ENCODE data around the gene PBXIP1. TPM values are rescaled to one million over a fixed set of nuclear protein-coding genes. Genes with fewer than 3 reads are reported as not detected.

PBXIP1 gene
- total RNA-seq, 2 donors from 2014 or later: 40.9 to 41.1 TPM

- DNase-seq (ENCODE audit: low spot score in 2 of 2) (no peak), ATAC-seq (no peak)
- Mint-ChIP-seq H3K9me3 (no peaks in the 10 kb centered on the region), H3K27ac (peak overlapping the region; percentile 69 to 94), H3K36me3 (peaks cover 0 to 10% of the 10 kb centered on the region in 2 donors)
Measured at GRCh38 chr1:154969246-154969645, 13.3 kb upstream of the PBXIP1 start.

GRCh38 chr1:154968731-154969130, 12.8 kb upstream of the PBXIP1 start:
- ATAC-seq (no peak), DNase-seq (ENCODE audit: low spot score in 2 of 2) (no peak)
- H3K27ac Mint-ChIP-seq: peak overlapping the region; percentile 69 to 94
- peaks cover 0 to 10% of the 10 kb centered on the region in 2 donors for H3K36me3 Mint-ChIP-seq
- no peaks in the 10 kb centered on the region for H3K9me3 Mint-ChIP-seq

GRCh38 chr1:154967331-154967950, 11.5 kb upstream of the PBXIP1 start:
- peak overlapping the region; percentile 69 to 94 for H3K27ac Mint-ChIP-seq
- DNase-seq (ENCODE audit: low spot score in 2 of 2): no peak
- H3K36me3 Mint-ChIP-seq: peaks cover 6 to 9% of the 10 kb centered on the region in 2 donors
- no peaks in the 10 kb centered on the region for H3K9me3 Mint-ChIP-seq
- ATAC-seq: no peak

GRCh38 chr1:154966111-154966510, 10.2 kb upstream of the PBXIP1 start:
- H3K9me3 Mint-ChIP-seq: no peaks in the 10 kb centered on the region

GRCh38 chr1:154964359-154964758, 8.5 kb upstream of the PBXIP1 start:
- H3K36me3 Mint-ChIP-seq: peaks cover 9 to 24% of the 10 kb centered on the region in 2 donors
- no peaks in the 10 kb centered on the region for H3K9me3 Mint-ChIP-seq
- peak overlapping the region; percentile 61 to 85 for H3K27ac Mint-ChIP-seq
- DNase-seq (ENCODE audit: low spot score in 2 of 2) (no peak), ATAC-seq (no peak)

More at GRCh38 chr1:154966111-154966510, 10.2 kb upstream of the PBXIP1 start:
- peaks cover 2 to 11% of the 10 kb centered on the region in 2 donors for H3K36me3 Mint-ChIP-seq
- ATAC-seq (no peak), DNase-seq (ENCODE audit: low spot score in 2 of 2) (no peak)
- no peak overlapping the region for H3K27ac Mint-ChIP-seq

- ATAC-seq: no peak
- H3K9me3 Mint-ChIP-seq: no peaks in the 10 kb centered on the region
- peak overlapping the region; percentile 28 to 85 for H3K27ac Mint-ChIP-seq
- no peak for DNase-seq (ENCODE audit: low spot score in 2 of 2)
- peaks cover 10 to 24% of the 10 kb centered on the region in 2 donors for H3K36me3 Mint-ChIP-seq
Measured at GRCh38 chr1:154963643-154964042, 7.7 kb upstream of the PBXIP1 start.

- ATAC-seq (no peak), DNase-seq (ENCODE audit: low spot score in 2 of 2) (no peak)
- no peaks in the 10 kb centered on the region for H3K9me3 Mint-ChIP-seq
- H3K36me3 Mint-ChIP-seq: peaks cover 15 to 24% of the 10 kb centered on the region in 2 donors
- H3K27ac Mint-ChIP-seq: peak overlapping the region in 1 of 2 donors; percentile 91
Measured at GRCh38 chr1:154962795-154963330, 7.0 kb upstream of the PBXIP1 start.

- ATAC-seq (peak; percentile 12 to 23), DNase-seq (ENCODE audit: low spot score in 2 of 2) (no peak)
- H3K36me3 Mint-ChIP-seq: peaks cover 15 to 24% of the 10 kb centered on the region in 2 donors
- no peaks in the 10 kb centered on the region for H3K9me3 Mint-ChIP-seq
- H3K27ac Mint-ChIP-seq: peak overlapping the region; percentile 91 to 92
Measured at GRCh38 chr1:154962156-154962749, 6.4 kb upstream of the PBXIP1 start.

GRCh38 chr1:154961207-154962155, 5.6 kb upstream of the PBXIP1 start, which contains the start of gene PYGO2:
Gene PYGO2, minus strand, starts transcription at chr1:154961782. Its CDS starts 206 bp downstream, at chr1:154961576.
- ATAC-seq (peak; percentile 87 to 92), DNase-seq (ENCODE audit: low spot score in 2 of 2) (peak; percentile 86 to 88)
- H3K36me3 Mint-ChIP-seq: peaks cover 15 to 24% of the 10 kb centered on the region in 2 donors
- peak within 1 kb of the TSS; percentile 91 to 95 for H3K27ac Mint-ChIP-seq
- no peaks in the 10 kb centered on the region for H3K9me3 Mint-ChIP-seq

- no peak for DNase-seq (ENCODE audit: low spot score in 2 of 2)
- peak overlapping the region; percentile 91 to 95 for H3K27ac Mint-ChIP-seq
- ATAC-seq: no peak
- H3K36me3 Mint-ChIP-seq: peaks cover 15 to 24% of the 10 kb centered on the region in 2 donors
- H3K9me3 Mint-ChIP-seq: no peaks in the 10 kb centered on the region
Measured at GRCh38 chr1:154960446-154961136, 4.7 kb upstream of the PBXIP1 start.

GRCh38 chr1:154959426-154959780, 3.5 kb upstream of the PBXIP1 start:
- ATAC-seq (no peak), DNase-seq (ENCODE audit: low spot score in 2 of 2) (no peak)
- H3K36me3 Mint-ChIP-seq: peaks cover 15 to 24% of the 10 kb centered on the region in 2 donors
- peak overlapping the region; percentile 82 to 91 for H3K27ac Mint-ChIP-seq
- no peaks in the 10 kb centered on the region for H3K9me3 Mint-ChIP-seq

GRCh38 chr1:154958681-154959425, 3.0 kb upstream of the PBXIP1 start:
- ATAC-seq (no peak), DNase-seq (ENCODE audit: low spot score in 2 of 2) (no peak)
- Mint-ChIP-seq H3K9me3 (no peaks in the 10 kb centered on the region), H3K36me3 (peaks cover 15 to 24% of the 10 kb centered on the region in 2 donors), H3K27ac (peak overlapping the region; percentile 82 to 91)

GRCh38 chr1:154958036-154958435, 2.1 kb upstream of the PBXIP1 start:
- ATAC-seq (no peak), DNase-seq (ENCODE audit: low spot score in 2 of 2) (no peak)
- Mint-ChIP-seq H3K27ac (peak overlapping the region in 1 of 2 donors; percentile 91), H3K36me3 (peaks cover 18 to 24% of the 10 kb centered on the region in 2 donors), H3K9me3 (no peaks in the 10 kb centered on the region)

- ATAC-seq (no peak), DNase-seq (ENCODE audit: low spot score in 2 of 2) (no peak)
- Mint-ChIP-seq H3K27ac (peak overlapping the region; percentile 97 to 100), H3K36me3 (peaks cover 16 to 26% of the 10 kb centered on the region in 2 donors), H3K9me3 (no peaks in the 10 kb centered on the region)
Measured at GRCh38 chr1:154957091-154957657, 1.3 kb upstream of the PBXIP1 start.

- peaks cover 14 to 27% of the 10 kb centered on the region in 2 donors for H3K36me3 Mint-ChIP-seq
- no peaks in the 10 kb centered on the region for H3K9me3 Mint-ChIP-seq
- DNase-seq (ENCODE audit: low spot score in 2 of 2) (no peak), ATAC-seq (no peak)
- peak overlapping the region; percentile 97 to 100 for H3K27ac Mint-ChIP-seq
Measured at GRCh38 chr1:154956544-154956941, 644 bp upstream of the PBXIP1 start.
